HG03103 (cell line): ENCODE measurements around the gene UVSSA.
"Not testable (repeated sequence)": the region's sequence is repeated elsewhere in the genome, so short reads cannot be mapped to it uniquely, and the experiment has no call there.

ENCODE experiments used
- ATAC-seq: cut with Tn5 transposase; IDR thresholded peaks from one replicate; pipeline ENCODE4 v1.9.1; 2021; ENCODE audit warnings: low read depth; ENCODE audit not compliant: unreplicated experiment

UVSSA gene

GRCh38 chr4:1316537-1317168 is 30.4 kb upstream of the UVSSA start:
- ATAC-seq: no peak

GRCh38 chr4:1317177-1318045 is 29.6 kb upstream of the UVSSA start:
- ATAC-seq: no peak

GRCh38 chr4:1318046-1318375 is 29.0 kb upstream of the UVSSA start:
- ATAC-seq: no peak

GRCh38 chr4:1318488-1319213 is 28.4 kb upstream of the UVSSA start:
- no peak for ATAC-seq

GRCh38 chr4:1321486-1321885 is 25.5 kb upstream of the UVSSA start:
- no peak for ATAC-seq

GRCh38 chr4:1321946-1322650 is 24.9 kb upstream of the UVSSA start:
- no peak for ATAC-seq

- no peak for ATAC-seq
Measured at GRCh38 chr4:1323280-1323634, 23.8 kb upstream of the UVSSA start.

- no peak for ATAC-seq
Measured at GRCh38 chr4:1323635-1324442, 23.2 kb upstream of the UVSSA start.

- ATAC-seq: not testable (repeated sequence)
Measured at GRCh38 chr4:1324443-1325175, 22.4 kb upstream of the UVSSA start.

GRCh38 chr4:1325176-1325480 is 21.9 kb upstream of the UVSSA start:
- no peak for ATAC-seq

GRCh38 chr4:1325681-1326635 is 21.1 kb upstream of the UVSSA start:
- ATAC-seq: no peak

GRCh38 chr4:1326751-1327525 is 20.1 kb upstream of the UVSSA start:
- ATAC-seq: no peak

GRCh38 chr4:1327526-1328266 is 19.3 kb upstream of the UVSSA start:
- no peak for ATAC-seq

- ATAC-seq: no peak
Measured at GRCh38 chr4:1328267-1329155, 18.5 kb upstream of the UVSSA start.

GRCh38 chr4:1329408-1330371 is 17.3 kb upstream of the UVSSA start:
- no peak for ATAC-seq
